Aorta (tissue), 5 donors: Measurements from ENCODE around the gene ZYX. TPM values are rescaled to one million over a fixed set of nuclear protein-coding genes. Genes with fewer than 3 reads are reported as not detected.

Experiments
- ATAC-seq: fragments of 200-7000 bp; cut with Tn5 transposase; one replicate; pipeline ENCODE4 v1.9.1; 2022; ENCODE audit warnings: moderate library complexity; ENCODE audit not compliant: low FRiP score
- DNase-seq, 2 donors: peaks; one replicate each; pipeline ENCODE4 v3.0.0-alpha.2; 2020
- H3K27ac ChIP-seq, 2 donors: one replicate each; pipeline ENCODE4 v1.5.1; 2013; ENCODE audit warnings: low read length in 2 of 2, mild to moderate bottlenecking in 2 of 2, moderate library complexity in 2 of 2, control low read depth in 1 of 2, inconsistent platforms in 1 of 2, low read depth in 1 of 2
- H3K27me3 ChIP-seq, 2 donors: one replicate each; pipeline ENCODE4 v1.6.1; 2013; ENCODE audit warnings: control low read depth in 1 of 2, low read length in 1 of 2, mild to moderate bottlenecking in 1 of 2, moderate library complexity in 1 of 2; ENCODE audit not compliant: insufficient read depth in 2 of 2, control insufficient read depth in 1 of 2
- H3K36me3 ChIP-seq, 2 donors: one replicate each; pipeline ENCODE4 v1.6.1; 2013; ENCODE audit warnings: control low read depth in 1 of 2, low read length in 1 of 2, mild to moderate bottlenecking in 1 of 2; ENCODE audit not compliant: insufficient read depth in 2 of 2, control insufficient read depth in 1 of 2
- H3K4me1 ChIP-seq, 2 donors: one replicate each; pipeline ENCODE4 v1.6.1; 2013; ENCODE audit warnings: low read length in 2 of 2, control low read depth in 1 of 2, mild to moderate bottlenecking in 1 of 2, moderate library complexity in 1 of 2; ENCODE audit not compliant: insufficient read depth in 2 of 2, control insufficient read depth in 1 of 2
- H3K4me3 ChIP-seq, 2 donors: one replicate each; pipeline ENCODE4 v1.5.1; 2013; ENCODE audit warnings: low read length in 2 of 2, control low read depth in 1 of 2, mild to moderate bottlenecking in 1 of 2
- H3K9me3 ChIP-seq: one replicate; pipeline ENCODE4 v1.6.1; 2013; ENCODE audit warnings: mild to moderate bottlenecking, low read length; ENCODE audit not compliant: control insufficient read depth
- WGBS, 2 donors: extraction: QIAGEN DNeasy Blood & Tissue Kit; methylation state at CpG; one replicate each; pipeline ENCODE4 v1.1.7; 2013; 5-methylcytosine and 5-hydroxymethylcytosine counted together
- intact Hi-C, 2 donors: fragments of 100-400 bp; cut with DNase I; formaldehyde crosslinking; loops; one replicate each; pipeline versions ENCODE4 v1.14.2 to v1.15.0; 2022
- microRNA-seq, 2 donors: library from miRNA; unstranded; fragments of <30 nt; microRNA quantifications; one replicate each; pipeline ENCODE4 v1.2.0, GENCODE V29; 2020
- polyA plus RNA-seq, 2 donors: library from polyadenylated mRNA; stranded (reverse); fragments of 200-250 nt; gene quantifications; one replicate each; pipeline ENCODE4 v1.2.3, GENCODE V29; 2013
- total RNA-seq, 2 donors: library from RNA; stranded (reverse); fragmentation: NEBNext Ultra II Directional; extraction: Animal tissue kit (Norgen Biotek cat#: 25700); gene quantifications; one replicate each; pipeline ENCODE4 v1.2.1, GENCODE V29; 2021
- donor health status: healthy with polysubstance abuse.
- donor health status: Bipolar disorder and iron deficiency.
- donor health status: DM: no; HTN: no; CAD: no.
- donor health status: DM: no; HTN: no; CAD: no.
- donor health status: DM: yes; HTN: yes; CAD: no.

Gene ZYX
- total and polyA plus RNA-seq, 4 donors = 131 to 499 (median 306) TPM

GRCh38 chr7:143439866-143440265 is 58.7 kb downstream of the ZYX start:
- H3K36me3 ChIP-seq = no peaks in the 10 kb centered on the region
- H3K27me3 ChIP-seq = no peaks in the 10 kb centered on the region
- DNase-seq = no peak
- ATAC-seq = no peak
- H3K4me1 ChIP-seq = no peaks in the 10 kb centered on the region
- intact Hi-C loops = no loop called here
- 94 to 97% methylated on average over 2 of the region's 2 CpGs for whole genome bisulfite sequencing, 2 donors
- H3K27ac ChIP-seq = no peak overlapping the region
- no peak overlapping the region for H3K4me3 ChIP-seq
- no peaks in the 10 kb centered on the region for H3K9me3 ChIP-seq

Small RNA genes lying within 50 kb of the gene (microRNA-seq; reads per million reads assigned to microRNA genes)
- gene MIR6892 = 0.99 to 4.2 reads per million in 2 donors

Other genes with a start within 250 kb of the ZYX start
- not detected for gene PIP, start 249.3 kb upstream of the ZYX start, total RNA-seq
- gene PIP, start 249.3 kb upstream of the ZYX start, polyA plus RNA-seq = not detected
- not detected for gene TAS2R39, start 197.9 kb upstream of the ZYX start, total RNA-seq
- gene TAS2R39, start 197.9 kb upstream of the ZYX start, polyA plus RNA-seq = not detected
- not detected for gene TAS2R40, start 159.3 kb upstream of the ZYX start, total RNA-seq
- gene TAS2R40, start 159.3 kb upstream of the ZYX start, polyA plus RNA-seq = not detected
- 100 to 1,000 TPM in 1 of 2 donors, 10 to 100 TPM in 1; 75.6 to 123 TPM for gene GSTK1, start 117.9 kb upstream of the ZYX start, total RNA-seq
- gene GSTK1, start 117.9 kb upstream of the ZYX start, polyA plus RNA-seq = 100 to 1,000 TPM in 1 of 2 donors, 10 to 100 TPM in 1; 99.5 to 172 TPM
- gene TMEM139, start 96.4 kb upstream of the ZYX start, total RNA-seq = 1 to 10 TPM in 1 of 2 donors, under 1 TPM in 1; 0.32 to 1.2 TPM
- gene TMEM139, start 96.4 kb upstream of the ZYX start, polyA plus RNA-seq = 10 to 100 TPM in 1 of 2 donors, under 1 TPM in 1; 0.10 to 17.3 TPM
- 10 to 100 TPM; 21.7 to 23.9 TPM for gene CASP2, start 93.0 kb upstream of the ZYX start, total RNA-seq
- gene CASP2, start 93.0 kb upstream of the ZYX start, polyA plus RNA-seq = 1 to 10 TPM; 2.6 to 5.9 TPM
- gene CLCN1, start 65.2 kb upstream of the ZYX start, total RNA-seq = not detected
- not detected for gene CLCN1, start 65.2 kb upstream of the ZYX start, polyA plus RNA-seq
- 1 to 10 TPM; 2.8 to 3.8 TPM for gene FAM131B, start 18.6 kb upstream of the ZYX start, total RNA-seq
- gene FAM131B, start 18.6 kb upstream of the ZYX start, polyA plus RNA-seq = 1 to 10 TPM in 1 of 2 donors, under 1 TPM in 1; 0.41 to 1.0 TPM
- gene EPHA1, start 27.5 kb downstream of the ZYX start, total RNA-seq = under 1 TPM; 0.21 to 0.45 TPM
- gene EPHA1, start 27.5 kb downstream of the ZYX start, polyA plus RNA-seq = 1 to 10 TPM in 1 of 2 donors, under 1 TPM in 1; 0.20 to 1.9 TPM
- 1 to 10 TPM; 1.2 to 2.7 TPM for gene TAS2R60, start 62.1 kb downstream of the ZYX start, total RNA-seq
- not detected for gene TAS2R60, start 62.1 kb downstream of the ZYX start, polyA plus RNA-seq
- 1 to 10 TPM in 1 of 2 donors, under 1 TPM in 1; 0.69 to 1.0 TPM for gene TAS2R41, start 96.5 kb downstream of the ZYX start, total RNA-seq
- not detected for gene TAS2R41, start 96.5 kb downstream of the ZYX start, polyA plus RNA-seq
- under 1 TPM in 1 of 2 donors, not detected in 1; 0.99 TPM for gene CTAGE15, start 190.5 kb downstream of the ZYX start, total RNA-seq
- gene CTAGE15, start 190.5 kb downstream of the ZYX start, polyA plus RNA-seq = not detected
- gene TCAF2, start 239.6 kb downstream of the ZYX start, total RNA-seq = 1 to 10 TPM; 3.6 to 6.3 TPM
- gene TCAF2, start 239.6 kb downstream of the ZYX start, polyA plus RNA-seq = 1 to 10 TPM in 1 of 2 donors, under 1 TPM in 1; 0.50 to 1.9 TPM